SK-N-DZ (cell line): ENCODE data around the gene MYL12A. TPM values are rescaled to one million over a fixed set of nuclear protein-coding genes. Genes with fewer than 3 reads are reported as not detected.
"Not testable (repeated sequence)": the region's sequence is repeated elsewhere in the genome, so short reads cannot be mapped to it uniquely, and the experiment has no call there.

Experiments
- DNase-seq: peaks from one replicate; pipeline ENCODE4 v3.0.0-alpha.2; 2015; ENCODE audit warnings: low spot score
- polyA plus RNA-seq, 2 experiments: library from polyadenylated mRNA; depleted of rRNA; stranded (reverse); fragments of >200 nt; gene quantifications; 2 replicates each; pipeline ENCODE4 v1.2.3, GENCODE V29; 2014

Gene MYL12A
- polyA plus RNA-seq (2014; cell fraction: cytosol; rRNA removed), result 113 and 122 TPM in 2 replicates
- polyA plus RNA-seq (2014; cell fraction: nucleus; rRNA removed), result 67.1 and 86.3 TPM in 2 replicates

DNA sequence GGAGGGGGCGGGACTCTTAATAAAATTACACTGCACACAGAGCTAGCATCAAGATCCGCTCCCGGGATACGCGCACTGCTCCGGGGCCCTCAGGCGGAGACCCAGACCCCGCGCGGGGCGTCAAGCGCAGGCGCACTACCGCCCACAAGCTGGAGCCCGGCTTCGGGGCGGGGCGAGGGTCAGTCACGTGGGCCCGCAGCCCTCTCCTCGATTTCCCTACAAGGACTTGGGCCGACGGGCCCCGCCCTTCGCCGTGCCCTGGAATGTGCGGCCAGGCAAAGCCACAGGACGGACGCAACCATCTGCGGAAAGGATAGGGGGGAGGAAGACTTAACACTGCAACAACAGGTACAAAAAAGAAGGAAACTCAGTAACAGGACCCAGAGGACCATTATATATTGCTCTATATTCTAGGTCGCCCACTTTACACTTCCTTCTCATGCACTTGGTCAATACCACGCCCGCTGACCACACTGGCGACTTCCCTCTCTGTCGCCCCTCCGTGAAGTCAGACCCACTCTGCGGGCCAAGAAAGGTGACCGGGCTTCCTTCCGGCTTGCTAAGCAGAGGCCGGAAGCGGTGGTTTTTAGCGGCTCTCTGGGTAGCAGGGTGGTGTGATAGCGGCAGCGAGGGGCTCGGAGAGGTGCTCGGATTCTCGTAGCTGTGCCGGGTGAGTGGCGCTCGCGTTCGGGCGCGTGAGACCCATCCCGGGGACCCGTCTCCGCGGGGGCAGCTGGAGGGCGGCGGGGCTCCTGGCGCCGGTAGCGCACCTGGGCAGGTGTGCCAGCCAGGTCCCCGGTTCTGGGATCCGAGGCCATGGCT is at the start of gene MYL12A:
Gene MYL12A (plus strand): TSS at position 562 of the 822 bp plus-strand sequence. CDS start 5,447 bp downstream, outside the sequence.
- DNase-seq, result peak; percentile 98

DNA sequence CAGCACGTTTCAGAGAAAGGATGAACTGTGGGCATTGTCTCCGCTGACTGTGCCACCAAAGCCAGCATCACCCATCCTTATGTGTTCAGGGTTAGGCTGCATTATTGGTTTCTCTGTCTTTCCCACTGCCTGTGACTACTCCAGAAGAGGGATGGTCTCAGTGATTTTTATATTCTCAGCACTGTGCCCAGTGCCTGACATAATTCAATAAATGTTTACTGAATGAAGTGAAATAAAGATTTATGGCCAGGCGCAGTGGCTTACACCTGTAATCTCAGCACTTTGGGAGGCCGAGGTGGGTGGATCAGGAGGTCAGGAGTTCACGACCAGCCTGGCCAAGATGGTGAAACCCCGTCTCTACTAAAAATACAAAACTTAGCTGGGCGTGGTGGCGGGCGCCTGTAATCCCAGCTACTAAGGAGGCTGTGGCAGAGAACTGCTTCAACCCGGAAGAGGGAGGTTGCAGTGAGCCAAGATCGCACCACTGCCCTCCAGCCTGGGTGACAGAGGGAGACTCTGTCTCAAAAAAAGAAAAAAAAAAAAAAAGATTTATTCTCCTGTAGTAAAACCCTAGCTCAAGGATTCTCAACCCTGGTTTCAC is 49.2 kb upstream of the MYL12A start:
- not testable (repeated sequence) for DNase-seq

DNA sequence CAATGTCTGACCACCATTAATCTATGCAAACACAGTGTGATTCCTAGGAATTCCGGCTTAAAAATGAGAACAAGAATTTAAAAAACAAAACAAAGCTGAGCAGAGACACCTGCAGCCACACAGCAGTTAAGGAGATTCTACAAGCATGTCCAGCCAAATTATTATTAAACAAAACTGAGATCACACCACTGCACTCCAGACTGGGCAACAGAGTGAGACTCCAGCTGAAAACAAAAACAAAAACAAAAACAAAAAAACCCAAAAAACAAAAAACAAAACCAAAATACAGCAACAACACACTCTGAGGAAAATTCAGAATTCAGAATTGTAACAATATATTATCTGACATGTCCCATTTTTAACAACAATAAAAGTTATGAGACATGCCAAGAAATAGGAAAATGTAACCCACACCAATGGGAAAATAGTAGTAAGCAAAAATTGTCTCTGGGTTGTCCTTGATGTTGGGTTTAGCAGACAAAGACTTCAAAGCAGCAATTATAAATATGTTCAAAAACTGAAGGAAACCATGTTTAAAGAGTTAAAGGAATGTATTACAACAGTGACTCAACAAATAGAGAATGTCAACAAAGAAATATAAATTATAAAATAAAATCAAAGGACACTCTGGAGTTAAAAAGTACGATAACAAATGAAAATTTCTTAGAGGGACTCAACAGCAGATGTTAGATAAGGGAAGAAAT is 47.5 kb upstream of the MYL12A start:
- no peak for DNase-seq

DNA sequence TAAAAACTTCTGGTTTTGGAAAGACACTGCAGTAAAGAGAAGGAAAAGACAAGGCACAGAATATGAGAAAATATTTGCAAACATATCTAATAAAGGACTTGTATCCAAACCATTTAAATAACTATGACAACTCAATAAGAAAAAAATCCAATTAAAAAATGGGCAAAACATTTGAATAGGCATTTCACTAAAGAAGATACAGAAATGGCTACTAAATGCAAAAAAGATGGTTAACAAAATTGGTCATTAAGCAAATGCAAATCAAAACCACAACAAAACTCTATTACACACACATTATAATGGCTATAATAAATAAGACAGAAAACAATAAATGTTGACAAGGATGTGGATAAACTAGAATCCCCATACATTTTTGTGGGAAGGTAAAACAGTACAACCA is 42.4 kb upstream of the MYL12A start:
- no peak for DNase-seq

DNA sequence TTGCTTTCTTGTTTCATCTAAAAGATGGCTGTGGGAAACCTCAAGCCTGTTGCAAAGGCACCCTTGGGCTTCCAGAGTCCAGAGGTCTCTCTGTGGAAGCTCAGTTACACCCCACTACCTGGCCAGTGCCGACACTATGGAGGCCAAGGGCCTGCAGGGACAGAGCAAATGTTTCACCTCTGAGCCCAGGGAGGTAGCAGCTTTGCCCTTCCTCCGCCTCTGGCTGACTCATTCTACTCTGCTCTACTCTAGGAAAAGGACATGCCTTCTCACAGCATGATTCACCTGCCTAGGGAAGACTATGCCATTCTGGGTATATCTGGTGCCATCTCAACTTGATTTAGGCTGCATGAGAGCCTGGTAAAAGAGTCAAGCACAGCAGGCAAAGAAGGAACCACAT is 40.0 kb upstream of the MYL12A start:
- no peak for DNase-seq

DNA sequence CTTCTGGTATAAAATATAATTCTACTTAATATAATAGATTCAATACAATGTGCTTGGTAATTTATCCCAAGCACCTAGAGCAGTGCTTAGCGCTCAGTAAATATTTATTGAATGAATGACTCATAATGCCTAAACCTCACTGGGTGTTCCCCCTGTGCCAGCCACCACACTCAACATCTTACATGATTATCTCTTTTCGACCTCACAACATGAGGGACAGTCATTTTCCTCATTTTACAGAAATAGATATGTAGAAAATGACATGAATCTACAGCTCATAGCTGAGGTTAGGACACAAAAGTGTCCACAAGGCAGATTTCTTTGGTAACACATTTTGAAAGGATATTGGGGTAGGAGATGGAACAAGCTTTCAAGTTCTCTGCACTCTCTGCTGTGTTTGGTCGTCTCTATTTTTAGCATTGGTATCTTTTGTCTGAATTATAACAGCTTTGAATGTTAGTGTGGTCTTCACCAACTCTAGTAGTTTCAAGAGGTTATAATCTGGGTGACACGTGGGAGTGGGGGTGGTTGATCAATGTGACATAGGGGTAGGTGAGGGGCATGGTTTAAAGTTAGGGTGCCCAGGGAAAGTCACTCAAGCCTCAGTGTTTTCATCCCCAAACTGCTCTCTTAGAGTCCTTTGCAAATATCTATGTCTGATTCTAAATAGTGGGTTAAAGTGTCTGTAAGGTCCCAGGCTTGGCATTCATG is 37.6 kb upstream of the MYL12A start:
- DNase-seq, result no peak

DNA sequence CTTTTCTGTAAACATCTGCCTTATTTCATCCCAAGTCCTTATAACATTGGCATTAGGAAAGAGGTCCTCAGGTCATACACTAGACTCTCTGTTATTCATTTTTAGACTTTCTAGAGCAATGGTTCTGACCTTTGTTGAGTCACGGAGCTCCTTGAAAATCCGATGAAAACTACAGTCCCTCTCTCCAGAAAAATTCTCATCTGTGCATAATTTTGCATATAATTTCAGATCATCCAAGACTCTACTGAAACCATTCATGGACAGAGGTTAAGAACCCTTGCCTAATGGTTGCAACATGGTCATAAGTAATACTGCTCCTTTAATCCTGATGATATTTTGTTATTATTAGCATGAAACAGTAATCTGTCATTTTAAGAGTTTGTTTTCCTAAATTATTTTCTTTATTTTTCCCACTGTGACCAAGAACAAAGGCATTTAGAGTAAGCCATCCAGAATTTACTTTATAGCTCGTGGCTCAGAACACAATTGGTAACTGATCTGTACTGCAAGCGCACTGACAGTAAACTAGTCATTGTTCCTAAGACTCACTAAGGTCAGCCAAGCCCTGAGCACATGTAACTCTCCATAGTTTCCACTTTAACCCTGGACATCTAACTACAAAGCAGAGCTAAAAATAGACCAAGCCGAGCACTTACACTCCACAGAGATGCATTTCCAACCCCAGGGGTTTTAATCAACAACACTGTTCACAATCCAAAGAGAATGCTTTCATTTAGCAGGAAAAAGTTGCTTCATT is 36.2 kb upstream of the MYL12A start:
- DNase-seq, result no peak

DNA sequence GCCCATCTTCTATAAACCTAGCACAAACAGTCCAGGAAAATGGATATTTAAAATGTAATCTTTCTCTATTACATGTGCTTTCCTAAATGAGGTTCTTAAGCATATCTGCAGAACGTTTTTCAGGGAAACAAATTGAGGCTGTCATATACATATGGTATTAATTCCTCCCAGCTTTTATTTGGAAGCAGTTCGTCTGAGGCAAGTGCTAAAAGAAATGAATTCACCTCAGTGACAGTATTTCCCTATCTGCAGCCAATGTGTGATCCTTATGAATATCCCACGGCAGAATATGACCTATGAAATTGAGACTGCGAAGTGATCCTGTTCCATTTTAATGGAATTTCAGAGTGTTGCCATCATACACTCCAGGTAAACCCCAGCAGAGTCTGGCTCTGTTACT is 34.9 kb upstream of the MYL12A start:
- no peak for DNase-seq

DNA sequence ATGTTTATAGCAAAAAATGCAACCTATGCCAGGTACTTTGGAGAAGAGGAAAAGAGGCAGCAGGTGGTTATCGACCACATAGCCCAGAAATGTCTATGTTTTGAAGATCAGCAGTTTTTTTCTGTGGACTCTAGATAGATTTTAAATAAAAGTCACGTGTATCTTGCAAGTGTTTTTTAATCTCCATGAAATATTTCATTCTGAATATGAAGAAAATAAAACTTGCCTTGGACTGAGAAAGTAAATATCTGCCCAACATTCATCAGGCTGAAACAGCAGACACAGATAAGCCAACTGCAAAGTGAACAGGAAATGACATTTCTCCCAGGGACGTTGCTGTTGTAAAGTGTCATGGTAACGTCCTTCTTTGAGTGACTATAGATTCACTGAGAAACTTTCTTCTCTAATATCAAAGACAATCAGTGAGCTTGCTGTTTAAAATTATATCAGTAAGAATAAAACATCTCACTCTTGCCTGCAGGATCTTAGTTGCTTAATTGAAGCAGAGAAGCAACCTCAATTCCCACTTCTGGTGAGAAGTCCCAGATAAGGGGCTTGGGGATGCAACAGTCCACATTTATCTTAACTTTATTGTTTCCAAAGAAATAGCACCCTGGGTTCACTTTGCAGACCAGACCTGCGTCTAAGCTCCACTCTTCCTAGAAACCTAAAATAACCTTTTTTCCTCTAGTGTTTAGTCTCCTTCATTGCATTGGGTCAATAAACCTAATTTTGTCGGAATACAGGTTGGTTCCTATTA is 34.1 kb upstream of the MYL12A start:
- no peak for DNase-seq

DNA sequence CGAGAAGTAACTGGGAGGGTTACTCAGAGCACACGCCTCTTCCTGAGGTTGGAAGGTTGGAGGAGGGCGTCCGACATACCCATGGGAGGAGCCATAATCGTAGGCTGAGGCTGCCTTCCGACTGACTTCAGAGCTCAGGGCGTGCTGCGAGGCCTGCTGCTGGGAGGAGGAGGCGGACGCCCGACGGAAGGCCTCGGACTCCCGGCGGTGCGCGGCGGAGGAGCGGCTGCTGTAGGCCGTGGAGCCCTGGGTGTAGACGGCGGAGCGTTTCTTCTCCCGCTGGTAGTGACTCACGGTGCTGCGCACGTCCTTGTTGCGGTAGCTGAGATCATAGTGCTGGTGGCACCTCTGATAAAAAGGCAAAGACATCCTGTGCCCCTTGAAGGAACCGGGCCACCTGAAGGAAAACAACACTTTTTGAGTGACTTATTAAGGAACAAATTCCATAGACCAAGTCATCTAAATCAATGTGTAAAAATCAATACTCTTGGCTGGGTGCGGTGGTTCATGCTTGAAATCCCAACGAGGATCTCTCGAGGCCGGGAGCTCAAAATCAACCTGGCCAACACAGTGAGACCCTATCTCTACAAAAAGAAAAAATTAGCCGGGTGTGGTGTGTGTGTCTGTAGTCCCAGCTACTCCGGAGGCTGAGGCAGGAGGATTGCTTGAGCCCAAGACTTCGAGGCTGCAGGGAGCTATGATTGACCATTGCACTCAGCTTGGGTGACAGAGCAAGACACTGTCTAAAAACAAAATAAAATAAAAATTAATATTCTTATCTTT is 32.6 kb upstream of the MYL12A start:
- no peak for DNase-seq

DNA sequence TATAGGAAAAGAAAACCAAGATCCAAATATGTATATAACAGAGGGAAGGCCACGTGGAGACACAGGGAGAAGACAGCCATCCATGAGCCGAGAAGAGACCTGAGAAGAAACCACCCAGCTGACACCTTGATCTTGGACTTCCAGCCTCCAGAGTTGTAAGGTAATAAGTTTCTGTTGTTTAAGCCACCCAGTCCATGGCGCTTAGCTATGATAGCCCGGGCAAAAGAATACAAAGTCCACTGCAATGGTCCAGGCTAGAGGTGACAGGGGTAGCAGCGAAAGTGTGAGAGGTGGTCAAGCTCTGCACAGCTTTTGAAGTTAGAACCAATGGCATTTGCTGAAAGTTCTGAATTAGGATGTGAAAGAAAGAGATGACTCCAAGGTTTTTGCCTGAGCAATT is 30.6 kb upstream of the MYL12A start:
- no peak for DNase-seq

DNA sequence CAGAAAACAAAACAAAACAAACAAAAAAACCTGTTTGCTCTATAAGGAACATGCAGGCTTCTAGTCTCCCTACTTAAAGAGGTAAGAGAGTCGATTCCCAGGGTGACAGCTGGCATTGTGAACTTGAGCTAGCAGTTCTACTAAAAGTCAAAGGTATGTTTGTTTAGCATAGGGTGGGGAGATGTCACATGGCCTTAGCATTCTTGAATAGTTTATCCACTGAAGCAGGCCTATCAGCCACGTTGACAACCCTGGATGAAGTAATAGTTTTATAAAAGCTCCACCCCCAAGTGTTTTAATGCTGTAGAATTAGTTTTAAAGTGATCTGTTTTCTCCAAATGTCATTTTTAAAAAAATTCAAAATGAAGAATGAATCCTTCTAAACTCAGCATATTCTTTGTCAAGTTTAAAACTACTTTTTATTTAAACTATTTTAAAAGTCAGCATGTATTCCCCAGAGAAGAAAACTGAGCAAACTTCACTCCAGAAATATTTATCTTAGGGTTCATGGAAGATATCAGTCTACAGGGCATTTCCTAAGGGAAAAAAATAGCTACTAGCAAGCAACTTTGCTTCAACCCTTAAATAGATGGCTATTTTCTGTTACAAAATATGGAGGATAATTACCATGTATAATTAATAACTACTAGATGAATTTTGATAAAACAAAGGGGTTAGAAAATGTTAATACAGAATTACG is 29.5 kb upstream of the MYL12A start:
- no peak for DNase-seq

DNA sequence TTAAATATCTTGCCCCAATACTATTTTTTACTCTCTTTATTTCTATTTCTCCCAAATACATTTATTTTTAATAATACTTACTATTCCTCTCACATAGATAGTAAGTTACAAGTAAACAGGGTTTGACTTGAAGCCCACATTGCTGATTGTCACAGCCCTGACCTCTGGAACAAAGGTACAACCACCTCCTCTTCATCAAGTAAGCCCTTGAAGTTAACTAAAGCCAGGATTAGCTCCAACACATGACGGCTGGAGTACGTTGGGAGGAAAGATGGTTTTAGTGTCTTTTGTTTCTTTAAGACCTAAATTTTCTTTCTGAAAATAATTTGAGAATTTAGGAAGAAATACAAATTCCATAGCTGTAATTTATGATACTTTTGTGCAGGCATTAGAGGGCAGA is 28.8 kb upstream of the MYL12A start:
- DNase-seq, result no peak

DNA sequence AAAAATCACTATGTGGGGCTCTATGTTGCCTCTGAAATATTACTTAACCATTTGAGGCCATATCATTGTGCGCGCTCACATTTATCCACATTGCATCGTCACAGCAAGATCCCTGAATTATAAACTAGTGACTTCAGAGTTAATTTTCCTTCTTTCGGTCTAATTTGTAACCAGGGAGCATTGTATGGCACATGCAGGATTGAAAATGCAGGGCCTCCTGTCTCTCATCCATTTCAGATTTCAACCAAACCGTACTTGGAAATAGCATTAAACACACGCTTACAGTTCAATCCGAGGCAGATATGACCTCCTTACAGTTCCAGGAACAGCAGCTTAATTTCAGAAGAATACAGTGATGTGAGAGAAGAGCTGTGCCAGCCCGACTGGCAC is 28.4 kb upstream of the MYL12A start:
- no peak for DNase-seq

DNA sequence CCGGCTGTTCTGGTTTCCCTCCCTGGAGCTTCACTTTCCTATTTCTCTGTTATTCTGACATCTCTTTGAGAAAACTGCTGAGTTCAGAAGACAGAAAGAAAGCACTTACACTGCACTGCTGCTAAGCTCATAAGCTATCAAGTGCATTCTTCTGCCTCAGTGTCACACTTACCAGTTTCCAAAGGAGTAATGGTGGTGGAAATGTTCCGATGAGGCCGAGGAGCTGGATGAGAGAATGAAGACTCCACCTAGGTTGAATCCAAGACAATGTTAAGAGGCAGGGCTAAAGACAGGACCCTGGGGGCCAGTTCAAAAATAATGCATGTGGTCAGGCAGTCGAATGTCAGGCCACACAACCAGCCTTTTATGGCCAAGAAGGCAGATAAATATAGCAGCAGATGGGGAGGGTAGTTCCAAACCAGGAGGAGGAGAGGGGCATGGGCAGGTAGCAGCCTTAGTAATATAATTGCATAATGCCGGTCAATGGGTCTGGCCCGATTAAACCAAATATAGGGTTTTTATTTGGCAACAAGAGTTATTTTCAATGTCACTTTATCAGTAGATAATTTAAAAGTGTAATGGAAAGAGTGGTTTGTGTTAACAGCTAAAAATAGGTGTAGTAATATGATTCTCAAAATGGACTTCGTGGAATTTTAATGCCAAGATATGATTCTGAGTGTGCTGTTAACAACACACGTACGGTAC is 27.8 kb upstream of the MYL12A start, which contains the start of gene MYOM1:
Gene MYOM1 (minus strand): TSS at position 338 of the 705 bp plus-strand sequence. CDS start 4,745 bp downstream, outside the sequence.
- no peak for DNase-seq

DNA sequence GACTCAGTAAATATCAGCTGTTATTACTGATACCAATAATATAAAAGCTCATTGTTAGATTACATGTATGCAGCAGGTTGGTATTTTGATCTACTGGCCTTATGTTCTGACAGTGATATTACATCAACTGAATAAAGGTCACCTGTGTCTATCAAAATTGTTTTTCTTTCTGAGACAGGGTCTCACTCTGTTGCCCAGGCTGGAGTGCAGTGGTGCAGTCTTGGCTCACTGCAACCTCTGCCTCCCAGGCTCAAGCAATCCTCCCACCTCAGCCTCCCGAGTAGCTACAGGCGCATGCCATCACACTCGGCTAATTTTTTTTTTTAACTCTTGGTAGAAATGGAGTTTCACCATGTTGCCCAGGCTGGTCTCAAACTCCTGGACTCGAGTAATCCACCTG is 26.7 kb upstream of the MYL12A start:
- not testable (repeated sequence) for DNase-seq

DNA sequence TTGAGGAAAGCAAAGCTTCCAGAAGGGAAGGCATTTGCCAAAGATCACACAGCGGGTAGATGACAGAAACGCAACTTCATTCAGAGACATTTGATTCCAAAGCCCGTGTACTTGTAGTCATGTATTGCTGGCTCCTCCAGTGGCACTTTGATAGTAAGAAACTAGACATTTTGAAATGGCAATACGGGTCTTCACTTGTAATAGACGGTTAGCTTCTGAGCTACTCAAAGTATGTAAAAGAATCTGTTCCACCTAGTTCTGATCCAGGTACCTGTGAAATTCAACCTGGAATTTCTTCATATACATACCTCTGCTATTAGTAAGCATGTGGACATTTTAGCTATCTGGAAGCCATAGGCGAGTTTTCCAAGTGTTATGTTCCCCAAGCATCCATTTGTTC is 26.1 kb upstream of the MYL12A start:
- no peak for DNase-seq

DNA sequence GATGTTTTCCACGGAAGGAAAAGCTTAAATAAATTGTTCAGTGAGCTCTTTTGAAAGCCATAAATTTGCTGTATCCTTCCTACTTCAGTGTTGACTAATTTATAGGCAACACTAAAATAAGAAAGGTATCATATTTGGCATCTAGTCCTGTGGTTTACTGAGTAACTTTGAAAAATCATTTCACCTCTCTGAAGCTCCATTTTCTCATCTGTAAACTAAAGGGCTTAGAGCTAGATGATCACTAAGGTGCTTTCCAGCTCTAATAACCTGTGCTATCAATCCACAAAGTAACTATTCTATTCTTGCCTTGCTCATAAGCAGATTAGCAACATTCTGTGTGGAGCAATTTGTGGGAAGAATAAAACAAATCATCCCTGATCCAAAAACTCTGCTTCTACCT is 24.2 kb upstream of the MYL12A start:
- DNase-seq, result no peak
